GM10266 (cell line): Measurements from ENCODE around the gene ZKSCAN1.

ENCODE experiments used
- DNase-seq: peaks from one replicate; pipeline ENCODE4 v3.0.0; 2012; ENCODE audit errors: extremely low spot score
- TF ChIP-seq, protein P1 (sequence below): IDR thresholded peaks from 2 replicates; pipeline ENCODE4 v1.5.1; 2012; ENCODE audit warnings: mild to moderate bottlenecking, low read depth; ENCODE audit not compliant: control insufficient read depth, insufficient read depth; ENCODE audit errors: missing control alignments

ZKSCAN1 gene

DNA sequence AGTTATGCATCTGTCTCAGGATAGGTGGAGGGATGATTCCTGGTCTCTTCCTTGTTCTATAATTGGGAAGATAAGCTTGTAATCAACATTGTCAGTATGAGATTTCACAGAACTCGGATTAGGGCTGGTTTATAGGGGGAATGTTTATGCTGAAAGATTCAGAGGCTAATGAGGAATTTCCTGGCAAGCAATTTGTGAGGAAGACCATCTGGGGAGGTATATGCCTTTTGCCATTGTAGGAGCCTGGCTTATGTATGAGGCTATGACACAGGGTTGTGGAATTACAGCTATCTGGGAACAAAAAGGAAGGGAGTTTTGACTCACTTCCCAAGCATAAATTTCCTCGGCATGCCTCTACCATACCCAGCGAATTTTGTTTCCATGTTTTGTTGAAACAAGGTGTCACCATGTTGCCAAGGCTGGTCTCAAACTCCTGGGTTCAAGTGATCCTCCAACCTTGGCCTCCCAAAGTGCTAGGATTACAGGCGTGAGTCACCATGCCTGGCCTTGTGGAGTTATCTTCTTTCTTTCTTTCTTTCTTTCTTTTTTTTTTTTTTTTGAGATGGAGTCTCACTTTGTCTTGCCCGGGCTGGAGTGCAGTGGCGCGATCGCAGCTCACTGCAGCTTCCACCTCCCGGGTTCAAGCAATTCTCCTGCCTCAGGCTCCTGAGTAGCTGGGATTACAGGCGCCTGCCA lies 71.8 kb downstream of the ZKSCAN1 start:
- TF ChIP-seq, protein P1, sequence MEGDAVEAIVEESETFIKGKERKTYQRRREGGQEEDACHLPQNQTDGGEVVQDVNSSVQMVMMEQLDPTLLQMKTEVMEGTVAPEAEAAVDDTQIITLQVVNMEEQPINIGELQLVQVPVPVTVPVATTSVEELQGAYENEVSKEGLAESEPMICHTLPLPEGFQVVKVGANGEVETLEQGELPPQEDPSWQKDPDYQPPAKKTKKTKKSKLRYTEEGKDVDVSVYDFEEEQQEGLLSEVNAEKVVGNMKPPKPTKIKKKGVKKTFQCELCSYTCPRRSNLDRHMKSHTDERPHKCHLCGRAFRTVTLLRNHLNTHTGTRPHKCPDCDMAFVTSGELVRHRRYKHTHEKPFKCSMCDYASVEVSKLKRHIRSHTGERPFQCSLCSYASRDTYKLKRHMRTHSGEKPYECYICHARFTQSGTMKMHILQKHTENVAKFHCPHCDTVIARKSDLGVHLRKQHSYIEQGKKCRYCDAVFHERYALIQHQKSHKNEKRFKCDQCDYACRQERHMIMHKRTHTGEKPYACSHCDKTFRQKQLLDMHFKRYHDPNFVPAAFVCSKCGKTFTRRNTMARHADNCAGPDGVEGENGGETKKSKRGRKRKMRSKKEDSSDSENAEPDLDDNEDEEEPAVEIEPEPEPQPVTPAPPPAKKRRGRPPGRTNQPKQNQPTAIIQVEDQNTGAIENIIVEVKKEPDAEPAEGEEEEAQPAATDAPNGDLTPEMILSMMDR = no peak
- no peak for DNase-seq

DNA sequence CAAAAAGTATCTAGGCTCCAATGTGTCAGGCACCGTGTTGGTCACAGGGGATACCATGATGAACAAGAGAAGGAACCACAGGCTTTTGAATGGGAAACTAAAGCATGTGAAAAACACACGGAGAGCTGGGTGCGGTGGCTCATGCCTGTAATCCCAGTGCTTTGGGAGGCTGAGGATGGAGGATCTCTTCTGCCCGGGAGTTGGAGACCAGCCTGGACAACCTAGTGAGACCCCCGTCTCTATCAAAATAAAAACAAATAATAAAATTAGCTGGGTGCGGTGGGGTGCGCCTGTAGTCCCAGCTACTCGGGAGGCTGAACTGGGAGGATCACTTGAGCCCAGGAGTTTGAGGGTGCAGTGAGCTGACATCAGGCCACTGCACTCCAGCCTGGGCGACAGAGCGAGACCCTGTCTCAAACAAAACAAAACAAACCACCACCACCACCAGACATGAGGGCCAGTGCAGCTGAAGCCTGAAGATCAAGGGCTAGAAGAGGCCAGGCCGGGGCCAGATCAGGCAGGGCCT lies 72.8 kb downstream of the ZKSCAN1 start:
- TF ChIP-seq, protein P1 = no peak
- no peak for DNase-seq

DNA sequence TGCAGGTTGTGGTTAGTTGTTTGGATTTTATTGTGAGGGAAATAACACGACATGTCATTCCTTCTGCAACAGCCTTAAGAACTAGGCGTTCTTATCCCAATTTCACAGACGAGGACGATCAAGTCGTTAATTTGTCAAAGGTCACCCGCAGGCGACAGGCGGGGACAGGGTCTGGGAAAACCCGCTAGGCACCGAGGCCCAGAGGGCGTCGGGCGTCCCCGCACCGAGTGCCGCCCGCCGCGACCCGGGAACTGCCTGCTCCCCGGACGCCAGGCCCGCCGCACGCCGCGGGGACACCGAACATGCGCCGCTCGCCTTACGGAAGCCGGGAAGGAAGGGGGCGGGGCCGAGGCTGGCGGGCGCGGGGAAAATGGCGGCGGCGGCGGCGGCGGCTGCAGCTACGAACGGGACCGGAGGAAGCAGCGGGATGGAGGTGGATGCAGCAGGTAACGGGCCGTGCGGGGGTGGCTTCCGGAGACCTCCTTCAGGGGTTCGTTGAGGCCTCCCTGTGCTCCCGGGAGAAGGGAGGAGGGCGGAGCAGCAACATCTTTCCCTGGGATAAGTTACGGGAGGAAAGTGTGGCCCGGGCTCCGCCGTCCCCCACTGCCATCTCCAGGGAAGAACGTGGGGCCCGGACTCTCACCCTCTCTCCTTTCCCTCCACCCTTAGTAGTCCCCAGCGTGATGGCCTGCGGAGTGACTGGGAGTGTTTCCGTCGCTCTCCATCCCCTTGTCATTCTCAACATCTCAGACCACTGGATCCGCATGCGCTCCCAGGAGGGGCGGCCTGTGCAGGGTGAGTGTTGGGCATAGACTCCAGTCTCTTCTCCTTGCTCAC lies 73.4 kb downstream of the ZKSCAN1 start, which contains the start of gene COPS6:
COPS6 (plus strand) TSS at position 349 of the 837 bp plus-strand sequence; CDS start at position 371, 22 bp downstream.
- DNase-seq = peak; percentile 90
- TF ChIP-seq, protein P1 = no peak

DNA sequence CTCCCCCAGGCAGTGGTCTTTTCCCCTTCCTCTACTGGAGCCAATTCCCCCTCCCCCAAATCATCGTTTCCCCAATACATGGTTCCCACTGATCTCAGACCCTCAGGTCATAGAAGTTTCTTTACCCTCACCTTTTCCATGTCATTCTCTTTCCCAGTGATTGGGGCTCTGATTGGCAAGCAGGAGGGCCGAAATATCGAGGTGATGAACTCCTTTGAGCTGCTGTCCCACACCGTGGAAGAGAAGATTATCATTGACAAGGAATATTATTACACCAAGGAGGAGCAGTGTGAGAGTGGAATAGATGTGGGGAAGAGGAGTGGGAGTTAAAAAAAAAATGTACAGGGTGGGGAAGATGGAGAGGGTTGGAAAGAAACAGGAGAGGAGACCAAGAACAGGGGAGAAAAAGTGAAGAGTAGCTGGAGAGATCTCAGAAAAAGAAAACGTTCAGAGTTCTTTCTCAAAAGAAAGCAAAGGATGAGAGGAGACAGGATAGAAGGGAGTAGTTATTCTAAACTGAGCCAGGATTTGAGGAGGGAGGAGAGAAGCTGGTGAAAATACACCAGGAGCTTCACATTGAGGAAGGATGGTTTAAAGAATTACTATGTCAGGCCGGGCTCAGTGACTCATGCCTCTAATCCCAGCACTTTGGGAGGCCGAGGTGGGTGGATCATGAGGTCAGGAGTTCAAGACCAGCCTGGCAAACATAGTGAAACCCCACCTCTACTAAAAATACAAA lies 74.2 kb downstream of the ZKSCAN1 start:
- no peak for DNase-seq
- TF ChIP-seq, protein P1 = no peak

DNA sequence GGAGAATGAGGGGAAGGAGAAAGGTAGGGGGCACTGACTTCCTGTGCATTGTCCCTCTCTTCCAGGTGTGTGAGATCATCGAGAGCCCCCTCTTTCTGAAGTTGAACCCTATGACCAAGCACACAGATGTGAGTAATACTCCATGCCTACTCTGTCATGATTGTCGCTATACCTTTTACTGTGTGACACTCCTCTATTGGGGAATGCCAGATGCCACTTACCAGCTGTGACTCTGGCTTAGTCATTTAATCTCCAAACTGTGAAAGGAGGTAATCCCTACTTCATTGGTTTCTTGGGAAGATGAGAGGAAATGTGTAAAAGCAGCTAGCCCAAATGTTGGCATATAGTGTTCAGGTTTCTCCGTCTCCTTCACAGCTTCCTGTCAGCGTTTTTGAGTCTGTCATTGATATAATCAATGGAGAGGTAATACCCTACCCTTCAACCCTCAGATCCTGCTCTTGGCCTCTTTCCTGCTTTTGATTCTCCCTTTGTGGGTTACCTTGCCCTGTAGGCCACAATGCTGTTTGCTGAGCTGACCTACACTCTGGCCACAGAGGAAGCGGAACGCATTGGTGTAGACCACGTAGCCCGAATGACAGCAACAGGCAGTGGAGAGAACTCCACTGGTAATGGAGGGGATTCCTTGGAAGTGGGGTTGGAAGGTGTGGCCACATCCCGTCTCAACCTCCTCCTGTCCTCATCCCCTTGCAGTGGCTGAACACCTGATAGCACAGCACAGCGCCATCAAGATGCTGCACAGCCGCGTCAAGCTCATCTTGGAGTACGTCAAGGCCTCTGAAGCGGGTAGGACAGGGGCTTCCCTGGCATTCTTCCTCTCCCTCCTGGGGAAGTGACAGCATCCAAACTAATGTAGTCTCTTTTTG lies 75.4 kb downstream of the ZKSCAN1 start:
- TF ChIP-seq, protein P1 = no peak
- DNase-seq = no peak
